ENCODE results near the gene UBE3A.

DNA sequence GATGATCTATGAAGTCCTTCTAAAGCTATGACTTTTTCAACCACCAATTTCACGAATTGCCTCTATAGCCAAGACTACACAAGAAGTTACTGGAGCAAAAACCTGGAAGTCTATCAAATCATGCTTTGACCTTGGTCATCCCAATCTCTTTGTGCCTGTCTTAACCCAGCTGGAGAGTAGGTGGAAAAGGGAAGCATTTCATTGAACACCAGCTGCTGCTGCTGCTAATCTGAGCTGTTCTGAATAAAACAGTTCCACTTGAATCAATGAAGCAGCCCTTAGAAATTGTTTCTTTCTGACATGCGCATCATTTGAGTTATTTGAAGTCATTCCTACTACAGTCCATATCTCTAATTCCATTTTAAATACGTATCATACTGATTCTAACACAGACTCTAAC is 7.3 kb upstream of the UBE3A start:
- TF ChIP-seq, protein P1, sequence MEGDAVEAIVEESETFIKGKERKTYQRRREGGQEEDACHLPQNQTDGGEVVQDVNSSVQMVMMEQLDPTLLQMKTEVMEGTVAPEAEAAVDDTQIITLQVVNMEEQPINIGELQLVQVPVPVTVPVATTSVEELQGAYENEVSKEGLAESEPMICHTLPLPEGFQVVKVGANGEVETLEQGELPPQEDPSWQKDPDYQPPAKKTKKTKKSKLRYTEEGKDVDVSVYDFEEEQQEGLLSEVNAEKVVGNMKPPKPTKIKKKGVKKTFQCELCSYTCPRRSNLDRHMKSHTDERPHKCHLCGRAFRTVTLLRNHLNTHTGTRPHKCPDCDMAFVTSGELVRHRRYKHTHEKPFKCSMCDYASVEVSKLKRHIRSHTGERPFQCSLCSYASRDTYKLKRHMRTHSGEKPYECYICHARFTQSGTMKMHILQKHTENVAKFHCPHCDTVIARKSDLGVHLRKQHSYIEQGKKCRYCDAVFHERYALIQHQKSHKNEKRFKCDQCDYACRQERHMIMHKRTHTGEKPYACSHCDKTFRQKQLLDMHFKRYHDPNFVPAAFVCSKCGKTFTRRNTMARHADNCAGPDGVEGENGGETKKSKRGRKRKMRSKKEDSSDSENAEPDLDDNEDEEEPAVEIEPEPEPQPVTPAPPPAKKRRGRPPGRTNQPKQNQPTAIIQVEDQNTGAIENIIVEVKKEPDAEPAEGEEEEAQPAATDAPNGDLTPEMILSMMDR (IDR thresholded peaks at IDR 0.05): no peak
- TF ChIP-seq POLR2A (IDR thresholded peaks at IDR 0.05): no peak
